Stimulated activated CD8-positive, alpha-beta memory T cell treated with anti-CD3 and anti-CD28 coated beads, Interleukin-12 subunit alpha, Interleukin-12 subunit beta, amount 100 ng/mL, for 4 hours (primary cell): ENCODE results near the gene FAM118A.
"Not testable (repeated sequence)": the region's sequence is repeated elsewhere in the genome, so short reads cannot be mapped to it uniquely, and the experiment has no call there.

Experiments
- DNase-seq: peaks from one replicate; pipeline ENCODE4 v3.0.0-alpha.2; 2020; ENCODE audit warnings: low read depth

FAM118A gene

GRCh38 chr22:45331486-45331885 lies 21.8 kb downstream of the FAM118A start:
- DNase-seq = no peak

- no peak for DNase-seq
These were observed 22.3 kb downstream of the FAM118A start for GRCh38 chr22:45332001-45332400.

GRCh38 chr22:45334068-45334467 lies 24.3 kb downstream of the FAM118A start:
- no peak for DNase-seq

DNA sequence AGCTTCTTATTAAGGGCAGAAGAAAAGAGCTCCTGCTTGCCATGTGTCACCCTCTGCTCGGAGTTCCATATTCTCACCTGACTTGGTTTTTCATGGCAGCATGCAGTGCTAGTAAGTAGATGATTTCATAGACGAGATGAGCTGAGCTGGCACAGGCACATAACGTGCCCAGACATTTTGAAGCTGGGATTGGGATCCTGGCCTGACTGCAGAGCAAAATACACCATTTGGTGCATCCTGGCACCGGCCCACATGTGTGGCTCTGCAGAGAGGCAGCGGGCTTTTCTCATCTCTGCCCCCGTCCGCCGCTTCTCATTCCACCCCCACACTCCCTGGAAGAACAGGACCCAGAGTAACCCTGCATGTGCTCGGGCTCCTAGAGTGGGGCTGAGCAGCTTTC lies 24.8 kb downstream of the FAM118A start:
- DNase-seq = no peak

GRCh38 chr22:45335021-45335818 lies 25.5 kb downstream of the FAM118A start:
- DNase-seq = no peak

DNA sequence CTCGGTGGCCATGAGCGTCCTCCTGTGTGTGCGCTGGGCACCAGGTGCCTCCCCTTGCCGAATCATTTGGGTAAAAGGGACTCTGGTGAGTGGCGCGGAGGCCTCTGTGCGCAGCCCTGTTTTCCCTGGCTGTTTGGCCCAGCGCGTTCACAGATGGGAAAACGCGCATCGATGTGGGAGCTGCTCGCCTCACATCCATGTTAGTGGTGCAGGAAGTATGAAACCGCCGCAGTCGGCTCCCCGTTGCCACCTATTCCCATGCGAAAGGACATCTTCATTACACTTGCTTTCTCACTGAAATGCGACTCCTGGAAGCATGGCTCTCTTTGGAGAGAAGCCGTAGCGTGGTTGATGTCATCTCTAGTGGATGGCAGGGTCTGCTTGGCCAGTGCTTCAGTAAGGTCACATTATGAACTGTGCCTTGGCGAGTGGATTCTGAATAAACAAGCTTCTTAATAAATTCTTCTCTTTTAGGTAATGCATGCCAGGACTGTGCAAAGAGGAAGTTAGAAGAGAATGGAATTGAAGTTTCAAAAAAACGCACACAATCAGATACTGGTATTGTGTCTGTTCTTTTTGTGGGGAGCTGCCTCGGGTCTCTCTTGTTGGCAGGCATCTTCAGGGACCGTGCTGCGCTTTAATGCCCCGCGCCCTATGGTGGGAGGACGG lies 26.3 kb downstream of the FAM118A start:
- DNase-seq = no peak

DNA sequence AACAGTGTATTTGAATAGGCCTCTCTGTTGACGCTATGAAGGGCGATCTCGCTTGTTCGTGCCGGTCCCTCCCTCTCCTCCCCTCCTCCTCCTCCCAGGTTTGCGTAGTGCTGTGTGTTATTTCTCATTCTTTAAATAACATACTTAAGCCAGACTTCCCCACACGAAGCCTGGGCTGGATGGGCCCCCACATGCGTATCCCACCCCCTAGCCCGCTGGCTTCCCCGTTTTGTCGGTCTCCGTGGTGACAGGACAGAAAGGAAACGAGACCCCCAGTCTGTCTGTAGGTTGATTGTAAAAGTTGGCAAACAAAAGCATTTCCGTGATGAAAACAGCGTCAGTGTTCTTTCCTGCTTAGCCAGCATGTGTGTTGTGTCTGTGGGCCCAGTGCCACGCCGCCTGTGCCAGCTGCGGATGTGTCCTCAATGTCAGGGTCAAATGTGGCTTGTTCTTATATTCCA lies 27.3 kb downstream of the FAM118A start:
- no peak for DNase-seq

GRCh38 chr22:45337536-45337935 lies 27.8 kb downstream of the FAM118A start:
- no peak for DNase-seq

GRCh38 chr22:45338795-45339194 lies 29.1 kb downstream of the FAM118A start:
- DNase-seq = no peak

GRCh38 chr22:45340323-45340722 lies 30.6 kb downstream of the FAM118A start:
- no peak for DNase-seq

- no peak for DNase-seq
These were observed 31.8 kb downstream of the FAM118A start for GRCh38 chr22:45341498-45341897.

DNA sequence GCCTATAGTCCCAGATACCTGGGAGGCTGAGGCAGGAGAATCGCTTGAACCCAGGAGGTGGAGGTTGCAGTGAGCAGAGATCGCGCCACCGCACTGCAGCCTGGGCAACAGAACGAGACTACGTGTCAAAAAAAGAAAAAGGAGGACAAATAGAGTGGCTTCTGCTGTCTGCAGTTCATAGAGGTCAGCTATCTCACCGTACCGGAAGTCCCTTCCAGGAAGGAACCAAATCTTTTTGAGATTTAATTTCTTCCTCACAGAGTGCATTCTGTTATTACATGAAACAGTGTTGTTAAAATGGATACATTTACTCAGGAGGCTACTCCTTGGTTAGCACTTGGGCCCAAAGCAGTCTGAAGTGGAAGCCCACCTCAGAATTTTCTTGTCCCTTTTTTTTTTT lies 33.4 kb downstream of the FAM118A start:
- DNase-seq = no peak

DNA sequence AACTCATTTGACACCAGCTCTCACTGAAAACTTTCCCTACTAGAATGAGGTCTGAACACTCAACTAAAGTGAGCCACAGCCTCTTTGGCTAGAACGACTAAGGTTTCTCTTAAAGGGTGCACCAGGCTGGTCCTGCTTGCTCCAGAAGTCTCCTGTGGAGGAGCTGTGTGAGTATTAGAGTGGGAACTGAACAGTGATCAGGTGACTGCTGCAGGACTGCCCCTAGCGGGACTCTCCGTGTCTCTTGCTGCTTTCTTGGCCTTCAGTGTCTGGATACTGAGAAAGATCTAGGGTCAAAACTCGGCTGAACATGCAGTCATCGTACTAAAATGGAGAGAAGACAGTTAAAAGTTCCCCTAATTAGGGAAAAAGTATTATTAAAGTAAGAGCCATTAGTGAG lies 34.6 kb downstream of the FAM118A start:
- DNase-seq = no peak

DNA sequence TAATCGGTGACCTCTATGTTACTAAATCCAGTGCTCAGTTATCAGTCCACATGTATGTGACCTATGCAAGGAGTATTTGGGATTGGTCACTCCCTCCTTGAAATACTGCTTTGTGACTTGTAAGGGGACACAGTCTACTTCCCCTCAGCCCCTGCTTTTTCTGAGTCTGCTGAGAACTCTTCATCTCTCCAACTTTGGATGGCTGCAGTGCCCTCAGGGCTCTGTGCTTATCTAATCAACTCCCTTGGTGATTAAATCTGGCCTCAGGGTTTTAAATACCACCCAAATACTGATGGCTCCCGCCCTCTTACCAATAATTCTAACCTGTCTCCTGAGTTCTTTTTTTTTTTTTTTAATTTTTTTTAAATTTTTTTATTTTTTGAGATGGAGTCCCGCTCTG lies 40.2 kb downstream of the FAM118A start:
- no peak for DNase-seq

- DNase-seq = no peak
These were observed 42.2 kb downstream of the FAM118A start for GRCh38 chr22:45351956-45352355.

- not testable (repeated sequence) for DNase-seq
These were observed 43.0 kb downstream of the FAM118A start for GRCh38 chr22:45352757-45353156.

- no peak for DNase-seq
These were observed 44.1 kb downstream of the FAM118A start for GRCh38 chr22:45353786-45354185.

GRCh38 chr22:45357490-45357889 lies 47.8 kb downstream of the FAM118A start:
- no peak for DNase-seq

DNA sequence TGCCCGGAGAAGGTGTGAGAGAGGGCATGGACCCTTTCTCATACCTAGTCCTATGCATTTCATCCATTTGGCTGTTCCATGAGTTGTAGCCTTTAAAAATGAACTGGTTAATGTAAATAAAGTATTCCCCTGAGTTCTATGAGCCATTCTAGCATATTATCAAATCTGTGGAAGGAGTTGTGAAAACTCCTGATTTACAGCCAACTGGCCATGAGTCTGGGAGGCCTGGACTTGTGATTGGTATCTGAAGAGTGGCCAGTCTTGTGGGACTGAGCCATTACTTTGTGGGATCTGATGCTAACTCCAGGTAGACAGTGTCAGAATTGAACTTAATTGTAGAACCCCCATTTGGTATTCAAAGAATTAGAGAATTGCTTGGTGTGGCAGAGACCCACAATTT lies 48.4 kb downstream of the FAM118A start:
- DNase-seq = no peak

DNA sequence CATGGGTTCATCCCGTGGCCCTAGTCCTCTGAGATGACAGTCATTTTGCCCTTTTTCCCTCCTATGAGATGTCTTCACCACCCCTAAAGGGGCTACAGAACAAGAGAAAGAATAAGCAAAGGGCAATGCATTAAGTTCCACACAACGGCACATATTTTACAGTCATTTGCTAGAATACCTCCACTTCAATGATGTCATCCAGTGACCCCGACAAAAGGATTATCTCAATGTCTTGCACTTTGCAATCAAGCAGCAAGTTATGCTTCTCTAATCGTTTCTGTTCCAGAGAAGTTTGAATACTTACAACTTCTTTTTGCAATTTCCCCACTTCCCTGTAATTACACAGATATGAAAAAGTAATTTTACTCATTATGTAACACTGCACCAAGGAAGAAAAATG lies 49.9 kb downstream of the FAM118A start:
- no peak for DNase-seq

GRCh38 chr22:45366713-45367112 lies 57.0 kb downstream of the FAM118A start:
- DNase-seq = no peak

- not testable (repeated sequence) for DNase-seq
These were observed 63.9 kb downstream of the FAM118A start for GRCh38 chr22:45373592-45373991.

DNA sequence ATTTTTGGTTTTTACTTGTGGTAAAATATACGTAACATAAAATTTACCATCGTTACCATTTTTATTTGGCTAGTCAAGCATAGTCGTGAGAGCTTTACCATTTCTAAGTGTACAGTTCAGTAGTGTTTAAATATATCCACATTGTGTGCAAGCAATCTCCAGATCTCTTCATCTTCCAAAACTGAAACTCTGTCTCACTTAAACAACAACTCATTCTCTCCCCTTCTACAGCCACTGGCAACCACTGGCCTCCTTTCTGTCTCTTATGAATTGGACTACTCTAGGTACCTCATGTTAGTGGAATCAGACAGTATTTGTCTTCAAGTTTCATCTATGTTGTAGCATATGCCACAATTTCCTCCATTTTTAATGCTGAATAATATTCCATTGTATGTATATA lies 66.3 kb downstream of the FAM118A start:
- DNase-seq = no peak

GRCh38 chr22:45376703-45377102 lies 67.0 kb downstream of the FAM118A start:
- DNase-seq = no peak
